Endothelial cell (in vitro differentiated cells): ENCODE data around the gene IL1RL1. TPM values are rescaled to one million over a fixed set of nuclear protein-coding genes. Genes with fewer than 3 reads are reported as not detected.

Source experiments
- DNase-seq: peaks from one replicate; pipeline ENCODE4 v3.0.0; 2021; ENCODE audit warnings: low spot score
- H3K27ac Mint-ChIP-seq: one replicate; pipeline ENCODE4 v1.8.0; 2021; ENCODE audit warnings: mixed read lengths, inconsistent platforms; ENCODE audit not compliant: unreplicated experiment
- H3K27me3 Mint-ChIP-seq: one replicate; pipeline ENCODE4 v1.8.0; 2021; ENCODE audit warnings: mild to moderate bottlenecking, moderate library complexity, mixed read lengths, inconsistent platforms; ENCODE audit not compliant: unreplicated experiment
- H3K36me3 Mint-ChIP-seq: one replicate; pipeline ENCODE4 v1.8.0; 2021; ENCODE audit warnings: mild to moderate bottlenecking, low read depth, mixed read lengths, inconsistent platforms; ENCODE audit not compliant: unreplicated experiment
- H3K4me1 Mint-ChIP-seq: one replicate; pipeline ENCODE4 v1.8.0; 2021; ENCODE audit warnings: mild to moderate bottlenecking, mixed read lengths, inconsistent platforms; ENCODE audit not compliant: unreplicated experiment
- H3K4me3 Mint-ChIP-seq: one replicate; pipeline ENCODE4 v1.8.0; 2021; ENCODE audit warnings: mild to moderate bottlenecking, mixed read lengths, inconsistent platforms; ENCODE audit not compliant: unreplicated experiment
- H3K9me3 Mint-ChIP-seq: one replicate; pipeline ENCODE4 v1.8.0; 2021; ENCODE audit warnings: mixed read lengths, inconsistent platforms; ENCODE audit not compliant: unreplicated experiment
- total RNA-seq: library from RNA; stranded (reverse); fragmentation: NEBNext Ultra II Directional; extraction: Animal tissue kit (Norgen Biotek cat#: 25700); gene quantifications from one replicate; pipeline ENCODE4 v1.2.1, GENCODE V29; 2021; ENCODE audit not compliant: unreplicated experiment
- TF ChIP-seq, protein P1 (sequence below): fragments of 200-600 bp; sonication (generic); IDR thresholded peaks from one replicate; pipeline ENCODE4 v1.5.0; 2021; ENCODE audit warnings: antibody characterized with exemption; ENCODE audit not compliant: unreplicated experiment

IL1RL1 gene
- total RNA-seq, 1 donor from 2014 or later = 0.10 TPM

DNA sequence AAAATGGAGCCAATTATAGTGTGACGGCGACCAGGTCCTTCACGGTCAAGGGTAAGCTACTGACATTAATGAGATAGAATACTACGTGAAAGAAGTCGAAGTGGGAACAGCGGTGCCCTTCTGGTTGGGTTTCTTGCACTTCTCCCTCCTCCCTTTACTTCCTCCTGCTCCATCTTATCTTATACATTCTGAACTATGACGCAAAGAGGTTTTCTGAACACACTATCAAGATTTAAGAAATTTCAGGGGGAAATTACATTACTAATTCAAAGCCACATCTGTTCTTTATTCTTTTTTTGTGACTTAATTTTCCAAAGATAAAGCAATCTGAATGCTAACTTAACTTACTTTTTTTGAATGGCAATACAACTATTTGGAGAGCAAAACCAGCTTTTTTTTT is 29.4 kb downstream of the IL1RL1 start:
- no peaks in the 10 kb centered on the region for H3K36me3 Mint-ChIP-seq
- H3K27me3 Mint-ChIP-seq = no peaks in the 10 kb centered on the region
- H3K27ac Mint-ChIP-seq = no peak overlapping the region
- TF ChIP-seq, protein P1, sequence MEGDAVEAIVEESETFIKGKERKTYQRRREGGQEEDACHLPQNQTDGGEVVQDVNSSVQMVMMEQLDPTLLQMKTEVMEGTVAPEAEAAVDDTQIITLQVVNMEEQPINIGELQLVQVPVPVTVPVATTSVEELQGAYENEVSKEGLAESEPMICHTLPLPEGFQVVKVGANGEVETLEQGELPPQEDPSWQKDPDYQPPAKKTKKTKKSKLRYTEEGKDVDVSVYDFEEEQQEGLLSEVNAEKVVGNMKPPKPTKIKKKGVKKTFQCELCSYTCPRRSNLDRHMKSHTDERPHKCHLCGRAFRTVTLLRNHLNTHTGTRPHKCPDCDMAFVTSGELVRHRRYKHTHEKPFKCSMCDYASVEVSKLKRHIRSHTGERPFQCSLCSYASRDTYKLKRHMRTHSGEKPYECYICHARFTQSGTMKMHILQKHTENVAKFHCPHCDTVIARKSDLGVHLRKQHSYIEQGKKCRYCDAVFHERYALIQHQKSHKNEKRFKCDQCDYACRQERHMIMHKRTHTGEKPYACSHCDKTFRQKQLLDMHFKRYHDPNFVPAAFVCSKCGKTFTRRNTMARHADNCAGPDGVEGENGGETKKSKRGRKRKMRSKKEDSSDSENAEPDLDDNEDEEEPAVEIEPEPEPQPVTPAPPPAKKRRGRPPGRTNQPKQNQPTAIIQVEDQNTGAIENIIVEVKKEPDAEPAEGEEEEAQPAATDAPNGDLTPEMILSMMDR = no peak
- no peaks in the 10 kb centered on the region for H3K9me3 Mint-ChIP-seq
- no peak overlapping the region for H3K4me3 Mint-ChIP-seq
- no peak for DNase-seq
- no peaks in the 10 kb centered on the region for H3K4me1 Mint-ChIP-seq

DNA sequence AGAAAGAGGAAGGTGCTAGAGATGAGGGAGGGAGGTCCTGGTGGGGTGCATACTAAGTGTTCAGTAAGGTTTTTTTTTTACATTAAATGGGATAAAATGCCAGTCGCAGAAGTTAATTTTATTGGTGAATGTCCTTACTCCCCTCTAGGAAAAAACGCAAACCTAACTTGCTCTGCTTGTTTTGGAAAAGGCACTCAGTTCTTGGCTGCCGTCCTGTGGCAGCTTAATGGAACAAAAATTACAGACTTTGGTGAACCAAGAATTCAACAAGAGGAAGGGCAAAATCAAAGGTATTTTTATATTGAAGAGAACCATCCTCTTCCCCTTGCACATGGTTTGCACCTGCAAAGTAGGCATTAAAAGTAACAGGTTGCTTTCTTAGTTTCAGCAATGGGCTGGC is 31.5 kb downstream of the IL1RL1 start:
- TF ChIP-seq, protein P1 = no peak
- DNase-seq = no peak
- Mint-ChIP-seq H3K4me3 (no peak overlapping the region), H3K4me1 (no peaks in the 10 kb centered on the region), H3K36me3 (no peaks in the 10 kb centered on the region), H3K27me3 (no peaks in the 10 kb centered on the region), H3K27ac (no peak overlapping the region), H3K9me3 (no peaks in the 10 kb centered on the region)

DNA sequence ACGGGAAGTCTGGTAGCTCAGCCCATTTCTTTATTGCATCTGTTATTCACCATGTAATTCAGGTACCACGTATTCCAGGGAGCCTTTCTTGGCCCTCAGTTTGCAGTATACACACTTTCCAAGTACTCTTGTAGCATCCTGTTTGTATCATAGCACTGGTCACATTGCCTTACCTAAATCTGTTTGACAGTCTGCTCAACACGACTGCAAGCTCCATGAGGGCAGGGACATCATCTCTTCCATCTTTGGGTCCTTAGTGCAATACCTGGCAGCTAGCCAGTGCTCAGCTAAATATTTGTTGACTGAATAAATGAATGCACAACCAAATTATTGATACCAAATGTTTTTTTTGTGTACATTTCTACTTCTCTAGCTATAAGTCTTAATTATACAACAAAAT is 33.0 kb downstream of the IL1RL1 start:
- no peaks in the 10 kb centered on the region for H3K27me3 Mint-ChIP-seq
- TF ChIP-seq, protein P1 = no peak
- H3K36me3 Mint-ChIP-seq = no peaks in the 10 kb centered on the region
- no peak overlapping the region for H3K27ac Mint-ChIP-seq
- no peak for DNase-seq
- H3K9me3 Mint-ChIP-seq = no peaks in the 10 kb centered on the region
- H3K4me1 Mint-ChIP-seq = no peaks in the 10 kb centered on the region
- H3K4me3 Mint-ChIP-seq = no peak overlapping the region

DNA sequence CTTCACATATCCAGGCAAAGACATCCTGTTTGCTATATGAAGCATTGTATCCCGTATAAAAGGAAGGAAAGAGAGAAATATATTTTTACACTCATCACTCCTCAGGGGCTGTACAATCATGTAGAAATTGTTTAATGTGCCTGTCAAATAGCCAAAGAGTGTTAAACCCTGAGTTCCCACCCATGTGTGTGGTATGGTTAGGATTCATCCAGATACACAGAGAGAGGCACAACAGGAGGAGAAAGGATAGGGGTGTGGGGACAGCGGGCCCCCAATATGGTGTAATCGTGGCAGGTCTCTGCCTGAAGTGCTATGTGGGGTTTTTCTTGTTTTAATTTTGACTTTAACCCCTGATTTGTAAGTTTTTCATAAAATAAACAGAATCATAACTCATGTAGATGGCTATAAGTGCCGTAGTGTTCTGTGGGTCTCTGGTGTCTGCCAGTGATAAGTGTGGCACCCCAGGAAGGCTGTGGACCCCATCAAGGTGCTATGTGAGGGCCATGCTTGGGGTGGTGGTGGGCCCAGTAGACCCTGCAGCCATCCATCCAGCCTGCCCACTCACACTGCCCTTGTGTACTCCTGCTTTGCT is 34.1 kb downstream of the IL1RL1 start:
- no peaks in the 10 kb centered on the region for H3K27me3 Mint-ChIP-seq
- no peak for DNase-seq
- H3K36me3 Mint-ChIP-seq = no peaks in the 10 kb centered on the region
- no peak overlapping the region for H3K4me3 Mint-ChIP-seq
- no peak overlapping the region for H3K27ac Mint-ChIP-seq
- H3K4me1 Mint-ChIP-seq = no peaks in the 10 kb centered on the region
- TF ChIP-seq, protein P1 = no peak
- H3K9me3 Mint-ChIP-seq = no peaks in the 10 kb centered on the region

DNA sequence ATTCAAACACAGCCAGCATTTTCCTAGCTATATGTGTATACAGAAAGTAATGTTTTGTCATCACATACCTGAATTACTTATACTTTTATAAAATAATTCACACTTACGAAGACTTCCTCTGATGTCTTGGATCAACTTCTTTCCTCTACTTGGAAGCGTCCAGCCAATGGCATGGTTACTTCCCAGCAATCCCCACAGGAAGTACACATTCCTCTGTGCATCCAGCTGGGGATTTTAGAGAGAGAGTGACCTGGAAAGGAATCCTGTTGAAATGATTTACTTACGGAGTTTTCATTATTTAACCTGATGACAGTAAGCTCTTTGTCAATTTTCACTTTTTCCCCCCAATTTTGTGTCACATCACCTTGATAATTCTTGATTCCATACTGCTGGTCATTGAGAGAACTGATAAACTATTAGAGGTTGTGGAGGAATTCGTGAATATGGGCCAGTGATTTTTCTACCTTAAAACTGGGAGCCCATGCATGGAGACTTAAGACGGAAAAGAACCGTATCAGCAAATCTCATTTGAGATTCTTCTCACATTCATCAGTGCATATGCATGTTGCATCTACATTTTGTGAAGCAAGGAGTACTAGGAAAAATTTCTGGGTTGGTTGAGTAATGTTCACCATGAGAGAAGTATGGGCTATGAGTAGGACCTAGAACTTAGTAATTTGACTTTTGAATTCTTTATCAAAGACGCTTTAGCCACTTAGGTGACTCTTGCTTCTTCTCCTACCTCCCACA is 35.2 kb downstream of the IL1RL1 start:
- Mint-ChIP-seq H3K27me3 (no peaks in the 10 kb centered on the region), H3K4me1 (no peaks in the 10 kb centered on the region), H3K36me3 (no peaks in the 10 kb centered on the region), H3K27ac (no peak overlapping the region), H3K9me3 (no peaks in the 10 kb centered on the region), H3K4me3 (no peak overlapping the region)
- no peak for DNase-seq
- TF ChIP-seq, protein P1 = no peak
